NCI-H2171 (cell line): ENCODE data around the gene FYB2.

Experiments
- DNase-seq: peaks from one replicate; lab custom pipeline; 2025; lab: John Stamatoyannopoulos, UW

FYB2 gene

DNA sequence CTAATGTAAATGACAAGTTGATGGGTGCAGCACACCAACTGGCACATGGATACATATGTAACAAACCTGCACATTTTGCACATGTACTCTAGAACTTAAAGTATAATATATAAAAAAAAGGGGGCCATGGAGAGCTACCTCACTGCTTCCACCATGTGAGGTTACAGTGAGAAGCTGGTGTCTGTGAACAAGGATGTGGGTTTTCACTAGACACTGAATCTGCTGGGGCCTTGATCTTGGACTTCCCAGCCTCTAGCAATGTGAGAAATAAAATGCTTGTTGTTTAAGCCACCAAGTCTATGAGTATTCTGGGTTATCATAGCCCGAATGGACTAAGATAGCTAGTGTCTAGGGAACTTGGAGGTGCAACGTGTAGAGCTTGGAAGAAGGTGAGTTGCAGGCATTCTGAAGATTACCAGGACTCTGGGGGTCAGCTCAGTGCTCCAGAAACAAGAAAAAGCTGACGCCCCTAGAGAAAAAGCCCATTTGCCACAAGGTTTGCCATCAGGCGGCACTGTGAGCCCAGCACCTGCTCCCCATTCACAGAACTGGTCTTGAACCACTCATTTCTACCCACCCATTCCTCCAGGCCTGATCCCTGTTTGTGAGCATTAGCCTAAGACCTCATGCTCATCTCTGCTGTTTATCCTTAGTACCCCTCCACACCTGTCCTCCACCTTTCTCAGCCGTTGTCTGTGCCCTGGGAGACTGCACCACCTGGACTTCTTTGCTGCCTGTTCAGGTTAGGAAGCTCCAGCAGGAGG lies 15.1 kb upstream of the FYB2 start:
- no peak for DNase-seq

DNA sequence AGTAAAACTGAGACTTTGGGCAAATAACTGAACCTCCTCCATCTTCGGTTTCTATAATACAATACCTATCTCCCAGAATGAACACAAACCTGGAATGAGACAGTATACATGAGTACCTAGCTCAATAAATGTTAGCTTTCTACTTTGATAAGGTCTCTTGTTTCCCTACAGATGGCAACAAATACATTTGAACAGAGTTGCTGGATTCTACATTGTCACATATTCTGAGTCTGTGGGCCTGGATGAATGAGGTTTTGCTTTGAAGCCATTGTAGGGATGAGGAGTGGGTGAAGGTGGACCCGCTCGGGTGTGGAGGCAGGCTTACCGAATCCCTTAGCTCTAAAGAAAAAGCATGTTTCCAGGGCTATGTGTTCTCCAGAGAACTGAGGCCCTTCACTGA lies 13.9 kb upstream of the FYB2 start:
- DNase-seq, result no peak

DNA sequence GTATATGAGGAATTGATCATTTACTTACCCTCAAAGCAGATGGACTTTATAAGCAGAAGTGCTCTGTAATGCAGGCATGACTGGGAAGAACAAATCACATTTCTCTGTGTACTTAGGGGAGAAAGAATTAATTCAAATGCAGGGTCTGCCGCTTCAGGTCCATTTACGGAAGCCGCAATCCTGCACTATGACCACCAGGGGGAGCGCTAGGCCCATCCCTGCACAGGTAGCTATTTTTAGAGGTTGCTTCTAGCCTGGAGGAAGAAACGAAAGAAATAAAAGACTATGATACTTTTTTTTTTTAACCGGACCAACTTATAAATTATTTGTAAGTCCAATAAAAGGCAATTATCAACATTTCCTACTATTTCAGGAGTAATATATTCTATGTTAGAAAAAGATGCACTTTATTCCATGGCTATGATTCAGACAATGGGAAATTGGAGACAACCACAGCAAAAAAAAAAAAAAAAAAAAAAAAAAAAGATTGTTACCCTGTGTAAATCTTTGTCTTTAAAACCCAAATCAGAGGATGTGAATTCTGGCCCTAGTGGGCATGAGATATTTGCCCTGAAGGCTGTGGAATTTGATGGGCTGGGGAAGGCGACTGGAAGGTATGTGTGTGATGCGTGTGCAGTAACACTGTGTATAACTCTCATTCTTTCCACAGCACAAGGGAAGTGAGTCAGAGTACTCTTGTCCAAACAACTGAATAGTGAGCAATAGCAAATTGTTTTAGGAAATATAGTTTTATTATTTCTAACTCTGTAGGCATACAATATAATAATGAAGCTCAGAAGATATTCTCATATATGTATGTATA lies 12.9 kb upstream of the FYB2 start:
- DNase-seq, result peak; percentile 38

DNA sequence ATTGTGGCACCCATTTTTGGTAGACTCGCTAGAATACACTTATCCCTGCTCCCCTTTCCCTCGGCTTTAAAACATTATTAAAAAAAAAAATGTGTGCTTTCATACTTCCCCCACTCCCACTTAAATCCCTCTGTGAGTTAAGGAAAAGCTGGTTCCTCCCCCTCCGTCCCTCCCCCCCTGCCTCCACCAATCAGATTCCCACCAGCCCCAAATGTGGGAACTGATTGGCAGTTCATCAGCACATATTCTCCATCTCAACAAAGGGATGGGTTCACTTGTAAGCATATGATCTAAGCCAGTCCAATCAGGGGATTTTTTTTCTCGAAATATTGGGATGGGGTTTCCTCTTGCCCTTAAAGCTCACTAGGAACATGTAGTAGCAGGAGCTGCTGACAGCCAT lies 10.8 kb upstream of the FYB2 start:
- no peak for DNase-seq

DNA sequence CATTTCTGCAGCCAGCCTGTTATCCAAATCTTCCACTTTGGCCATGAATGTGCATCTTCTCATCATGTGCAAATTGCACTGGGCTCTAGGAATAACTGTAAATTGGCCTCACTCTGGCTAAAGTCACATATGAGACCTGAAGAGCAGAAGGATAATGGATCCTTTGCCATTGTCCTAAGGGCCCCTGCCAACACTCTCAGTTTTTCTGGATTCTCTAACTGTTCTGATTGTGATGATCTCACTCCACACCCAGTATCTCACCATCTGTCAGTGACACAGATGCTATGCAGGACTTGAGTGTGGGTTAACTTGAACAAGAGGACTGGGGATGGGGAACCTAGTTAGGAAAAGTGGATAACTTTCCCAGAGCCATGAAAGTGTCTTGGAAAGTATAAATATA lies 8.5 kb upstream of the FYB2 start:
- no peak for DNase-seq

DNA sequence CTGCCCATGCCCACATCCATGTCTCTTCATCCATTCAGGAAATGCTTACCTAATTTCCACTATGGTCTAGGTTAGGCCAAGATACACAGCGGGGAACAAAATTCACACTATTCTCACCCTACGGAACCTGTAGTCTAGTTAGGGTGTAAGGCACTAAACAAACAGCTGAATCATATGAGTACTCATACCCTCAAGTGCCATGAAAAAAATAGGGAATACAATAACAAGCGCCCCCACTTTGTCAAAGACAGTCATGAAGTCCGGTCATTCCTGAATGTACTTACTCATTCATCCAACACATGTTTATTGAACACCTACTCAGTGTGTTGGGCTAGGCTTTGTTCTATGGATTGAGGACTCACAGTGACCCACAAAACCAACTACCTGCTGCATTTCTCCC lies 6.2 kb upstream of the FYB2 start:
- DNase-seq, result no peak

DNA sequence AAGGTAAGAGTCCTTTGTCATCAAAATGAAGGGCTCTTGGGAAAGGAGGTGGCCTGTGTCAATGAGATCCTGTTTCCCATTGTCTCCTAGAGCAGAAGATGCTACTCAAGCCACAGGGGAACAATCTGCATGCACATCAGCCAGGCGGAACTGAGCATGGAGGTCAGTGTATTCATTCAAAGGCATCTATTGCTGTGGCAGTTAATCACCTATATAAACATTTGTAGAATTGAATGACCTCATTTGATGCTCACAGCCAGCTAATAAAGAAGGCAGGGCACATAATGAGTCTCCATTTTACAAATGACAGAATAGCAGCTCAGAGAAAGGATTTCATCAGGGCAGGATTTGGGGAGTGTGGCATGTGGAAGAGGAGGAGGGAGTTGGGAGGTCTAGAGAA lies 5.7 kb upstream of the FYB2 start:
- DNase-seq, result no peak

DNA sequence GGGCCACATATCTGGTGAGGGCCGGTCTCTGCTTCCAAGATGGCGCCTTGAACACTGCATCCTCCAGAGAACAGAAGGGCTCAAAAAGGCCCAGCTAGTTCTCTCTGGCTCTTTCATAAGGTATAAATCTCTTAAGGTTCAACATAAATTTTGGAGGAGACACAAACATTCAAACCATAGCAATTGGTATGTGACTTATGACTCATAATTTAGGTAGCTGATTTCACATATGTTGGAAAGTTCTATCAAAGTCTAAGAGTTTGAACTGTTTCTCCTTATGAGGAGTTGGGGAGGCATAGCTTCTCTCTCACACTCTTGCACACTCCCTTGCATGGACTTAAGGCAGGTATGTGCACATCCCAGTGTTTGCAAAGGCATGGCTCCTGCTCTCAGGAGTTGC lies 5.1 kb upstream of the FYB2 start:
- DNase-seq, result no peak

DNA sequence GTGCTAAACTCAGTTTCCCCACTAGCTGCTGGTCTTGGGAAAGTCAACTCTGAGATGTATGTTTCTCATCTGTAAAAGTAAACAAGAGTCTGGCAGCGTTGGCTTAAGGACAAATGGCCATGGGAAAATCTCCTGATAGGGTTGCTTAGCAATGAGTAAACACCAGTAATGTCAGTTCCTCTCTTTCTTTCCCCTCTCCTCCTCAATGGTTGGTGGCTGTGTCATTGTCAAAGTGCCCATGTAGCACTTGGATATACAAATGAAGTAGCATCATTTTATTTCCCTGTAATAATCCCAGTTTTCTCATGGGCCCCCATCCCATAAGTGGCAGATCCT lies 2.2 kb upstream of the FYB2 start:
- DNase-seq, result no peak

DNA sequence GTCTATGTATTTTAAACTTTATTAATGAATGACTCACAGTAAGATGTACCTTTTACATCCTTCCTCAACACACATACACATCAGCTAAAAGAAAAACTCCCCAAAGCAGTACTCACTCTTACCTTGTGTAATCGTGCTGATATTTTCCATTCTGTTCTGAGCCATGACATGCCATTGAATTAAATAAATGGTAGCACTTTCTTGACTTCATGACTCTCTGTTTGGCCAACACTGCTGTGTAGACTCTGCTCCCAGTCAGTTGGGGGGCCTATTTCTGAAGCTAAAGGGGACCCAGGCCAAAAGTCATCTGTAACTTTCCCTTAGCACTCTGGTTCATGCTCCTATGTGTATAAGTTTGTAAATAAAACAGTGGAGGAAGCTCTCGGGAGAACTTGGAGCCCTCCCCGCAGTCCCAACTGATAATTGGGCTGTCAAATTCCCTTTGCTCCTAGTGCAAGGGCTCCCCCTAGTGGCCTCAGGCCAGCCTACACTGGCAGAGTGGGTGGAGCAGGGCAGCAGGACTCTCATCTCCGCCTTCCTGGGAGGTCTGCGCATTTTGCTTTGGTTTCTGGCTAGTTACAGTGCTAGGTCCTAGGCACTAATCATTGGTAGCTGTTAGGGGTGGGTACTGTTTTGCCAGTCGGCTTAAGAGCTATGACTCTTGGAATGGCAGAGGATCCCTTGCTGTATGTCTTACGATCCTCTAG lies 1.7 kb upstream of the FYB2 start:
- peak; percentile 54 for DNase-seq

DNA sequence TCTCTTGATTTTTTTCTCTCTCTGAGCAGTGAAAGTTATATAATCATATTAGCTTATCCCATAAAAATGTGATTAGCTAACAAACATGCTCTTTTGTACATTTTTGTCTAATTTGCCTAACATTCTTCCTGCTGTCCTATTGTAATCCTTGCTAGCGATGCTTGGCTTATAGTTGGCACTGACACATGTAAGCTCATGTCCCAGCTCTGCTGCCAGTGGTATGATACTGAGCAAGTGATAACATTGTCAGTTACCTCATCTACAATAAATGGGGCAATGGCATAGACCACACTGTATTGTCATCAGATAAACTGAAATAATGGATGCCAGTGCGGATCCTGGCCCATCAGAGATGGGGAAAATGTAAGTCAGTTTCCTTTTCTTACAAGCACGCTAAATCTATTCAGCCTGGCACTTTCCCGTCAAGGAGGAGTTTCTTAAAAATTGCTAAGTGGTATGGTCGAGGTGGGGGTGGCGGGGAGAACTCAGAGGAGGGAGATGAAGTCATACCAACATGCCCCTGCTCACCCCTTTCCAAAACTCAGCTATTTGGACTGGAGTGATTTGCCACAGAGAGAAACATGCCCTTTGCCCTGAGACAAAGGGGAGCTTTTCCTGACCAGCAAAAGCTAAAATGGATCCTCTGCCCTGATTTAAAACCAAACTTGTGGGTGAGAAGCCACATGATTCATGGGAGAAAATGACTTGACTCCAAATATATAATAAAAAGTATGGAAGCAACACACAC lies 1.3 kb downstream of the FYB2 start:
- no peak for DNase-seq

DNA sequence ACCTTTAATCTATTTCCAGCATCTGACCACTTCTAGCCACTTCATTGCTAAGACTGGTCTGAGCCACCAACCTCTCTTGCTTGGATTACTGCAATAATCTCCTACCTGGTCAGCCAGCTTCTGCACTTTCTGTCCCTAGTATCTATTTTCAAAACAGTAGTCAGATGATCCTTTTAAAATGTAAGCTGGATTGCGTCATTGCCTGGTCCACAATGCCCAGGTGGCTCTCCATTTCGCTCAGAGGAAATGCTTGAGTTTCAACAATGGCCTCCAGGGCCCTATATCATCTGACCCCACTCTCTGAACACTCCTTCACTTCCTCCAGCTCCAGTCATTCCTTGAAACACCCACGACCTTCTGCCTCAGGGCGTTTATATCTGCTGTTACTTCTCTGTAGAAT lies 2.3 kb downstream of the FYB2 start:
- DNase-seq, result no peak

DNA sequence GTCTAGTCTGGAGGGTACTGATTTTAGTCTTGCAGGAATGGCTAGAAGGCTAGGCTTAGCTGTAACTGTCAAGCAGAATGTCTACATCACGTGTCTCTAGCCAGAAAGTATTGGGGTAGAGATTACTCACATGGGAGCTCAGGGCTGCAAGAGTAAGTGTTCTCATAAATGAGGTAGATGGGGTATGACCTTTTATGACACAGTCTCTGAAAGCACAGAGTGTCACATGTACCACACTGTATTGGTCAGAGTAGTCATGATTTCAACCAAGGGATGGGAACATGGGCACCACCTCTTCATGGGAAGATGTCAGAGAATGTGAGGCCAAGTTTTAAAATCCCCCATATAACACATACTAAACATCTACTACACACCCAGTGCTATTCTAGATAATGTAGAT lies 2.9 kb downstream of the FYB2 start:
- DNase-seq, result no peak

DNA sequence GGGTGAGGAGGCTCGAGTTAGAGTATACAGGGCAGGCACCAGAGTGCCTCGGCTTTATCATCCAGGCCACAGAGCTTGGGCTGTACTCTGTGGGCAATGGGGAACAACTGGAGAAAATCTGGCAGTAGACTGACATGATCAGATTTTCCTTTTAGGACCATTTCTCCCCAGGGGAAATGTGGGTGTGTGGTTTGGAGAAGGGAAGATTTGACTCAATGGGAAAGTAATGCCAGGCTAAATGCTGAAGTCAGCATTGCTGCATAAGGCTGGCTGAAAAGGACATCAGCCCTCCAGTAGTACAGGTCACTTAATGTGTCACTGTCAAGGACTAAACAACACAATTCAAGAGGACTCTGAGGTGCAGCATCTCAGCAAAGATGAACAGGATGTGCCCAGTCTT lies 5.0 kb downstream of the FYB2 start:
- DNase-seq, result no peak

DNA sequence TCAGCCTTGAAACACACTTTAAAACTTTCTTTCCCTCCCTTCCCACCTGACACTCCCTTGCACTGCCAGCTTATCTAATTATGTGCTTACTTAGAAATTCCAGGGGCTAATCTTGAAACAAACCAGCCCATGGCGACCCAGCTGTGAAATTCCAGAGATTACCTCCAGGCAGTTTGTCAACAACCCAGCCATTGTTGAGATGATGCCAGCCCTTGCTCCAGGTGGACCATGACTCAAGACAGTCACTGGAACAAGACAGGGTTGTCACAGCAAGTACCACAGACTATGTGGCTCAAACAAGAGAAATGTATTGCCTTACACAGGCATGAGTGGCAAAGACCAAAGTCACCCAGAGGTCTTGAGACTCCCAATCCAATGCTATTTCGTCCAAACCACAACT lies 7.9 kb downstream of the FYB2 start:
- DNase-seq, result no peak

DNA sequence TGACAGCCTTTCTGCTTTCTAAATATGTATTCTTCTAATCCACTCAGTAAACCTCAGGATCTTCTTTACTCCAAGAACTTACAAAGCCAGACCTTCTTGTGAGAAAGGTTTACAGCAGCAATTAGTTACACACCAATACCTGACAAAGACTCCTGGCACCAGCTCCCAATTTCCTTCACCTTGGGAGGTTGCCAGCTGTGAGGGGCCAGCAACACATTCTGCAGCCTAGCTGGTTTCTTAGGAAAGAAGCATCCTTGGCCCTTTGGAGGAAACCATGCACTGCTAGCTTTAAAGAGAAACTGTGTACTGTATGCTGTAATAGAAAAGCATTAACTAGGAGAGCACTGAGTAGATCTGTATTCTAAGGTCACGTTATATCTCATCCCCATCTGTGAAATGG lies 10.8 kb downstream of the FYB2 start:
- DNase-seq, result no peak

DNA sequence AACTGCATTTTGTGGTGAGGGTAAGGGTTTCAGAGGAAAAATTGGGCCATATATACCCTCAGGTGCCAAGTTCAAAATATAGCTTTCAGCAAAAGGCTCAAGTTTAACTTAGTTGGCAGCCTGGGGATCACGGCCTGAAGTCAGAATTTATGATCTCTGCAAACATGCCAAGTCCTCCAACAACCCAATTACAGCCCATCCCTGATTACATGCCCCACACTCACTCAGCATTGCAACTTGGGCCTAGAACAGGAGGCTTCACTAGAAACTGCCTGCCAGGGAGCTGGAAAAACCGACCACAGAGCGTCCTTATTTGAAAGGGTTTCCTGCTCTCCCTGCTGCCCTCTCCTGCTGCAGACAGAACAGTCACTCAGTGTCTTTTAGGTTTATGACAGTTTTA lies 12.4 kb downstream of the FYB2 start:
- DNase-seq, result no peak

DNA sequence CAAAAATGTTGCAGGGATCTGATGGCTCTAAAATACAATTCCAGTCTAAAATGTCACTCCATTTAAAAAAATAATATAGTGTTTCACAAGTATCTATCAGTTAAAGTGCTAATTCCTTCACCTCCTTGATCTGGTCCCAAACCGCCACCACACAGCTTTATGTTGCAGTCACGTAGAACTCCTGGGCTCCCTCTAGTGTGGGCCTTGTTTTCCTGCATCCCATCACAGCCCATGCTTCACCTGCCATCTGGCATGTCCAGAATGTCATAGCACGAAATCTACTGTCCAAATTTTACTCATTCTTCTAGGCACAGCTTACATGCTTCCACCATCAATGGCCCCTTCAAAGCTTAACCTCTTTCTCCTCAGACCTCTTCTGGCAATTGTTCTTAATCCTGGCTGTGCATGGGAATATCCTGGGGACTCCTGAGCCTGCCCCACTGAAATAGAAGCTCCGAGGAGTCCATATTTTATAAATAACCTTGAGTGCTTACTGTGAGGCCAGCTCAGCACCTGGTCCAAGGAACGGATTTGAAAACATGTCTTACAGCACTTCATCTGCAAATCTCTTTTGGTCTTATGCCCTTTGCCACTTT lies 15.5 kb downstream of the FYB2 start:
- DNase-seq, result peak; percentile 28

DNA sequence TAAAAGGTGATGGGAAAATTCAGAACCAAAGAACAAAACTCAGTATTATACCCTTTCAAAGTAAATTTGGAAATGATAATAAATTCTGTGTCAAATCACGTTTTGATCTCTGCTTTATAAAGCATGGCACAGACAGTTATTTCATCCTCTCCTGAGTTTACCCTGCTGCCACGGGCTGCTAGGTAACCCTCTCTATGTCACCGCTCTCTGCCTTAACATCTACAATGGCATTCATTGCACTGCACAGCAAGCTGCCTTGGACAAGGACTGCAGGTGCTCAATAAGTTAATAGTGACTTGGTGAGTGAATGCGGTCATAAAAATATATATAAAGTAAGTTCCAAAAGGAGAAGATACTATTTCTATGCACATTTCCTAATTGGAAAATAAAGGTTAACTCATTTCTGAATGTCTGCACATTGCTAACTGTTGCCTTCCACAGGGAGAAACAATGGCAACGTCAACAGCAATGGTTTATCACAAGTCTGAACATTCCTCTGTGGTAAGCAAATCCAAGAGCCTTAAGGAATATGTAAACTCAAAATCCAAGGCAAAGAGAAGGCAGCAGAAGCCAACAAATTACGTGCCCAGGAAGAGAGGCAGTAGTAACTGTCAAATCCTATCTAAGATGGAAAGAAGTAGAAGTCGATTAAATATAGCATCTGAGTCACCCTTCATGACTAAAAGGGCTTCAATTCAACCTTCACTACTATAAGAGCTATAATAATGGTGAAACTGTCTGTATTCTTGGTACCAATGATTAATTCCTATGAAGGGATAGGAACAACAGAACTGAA lies 19.4 kb downstream of the FYB2 start:
- no peak for DNase-seq

DNA sequence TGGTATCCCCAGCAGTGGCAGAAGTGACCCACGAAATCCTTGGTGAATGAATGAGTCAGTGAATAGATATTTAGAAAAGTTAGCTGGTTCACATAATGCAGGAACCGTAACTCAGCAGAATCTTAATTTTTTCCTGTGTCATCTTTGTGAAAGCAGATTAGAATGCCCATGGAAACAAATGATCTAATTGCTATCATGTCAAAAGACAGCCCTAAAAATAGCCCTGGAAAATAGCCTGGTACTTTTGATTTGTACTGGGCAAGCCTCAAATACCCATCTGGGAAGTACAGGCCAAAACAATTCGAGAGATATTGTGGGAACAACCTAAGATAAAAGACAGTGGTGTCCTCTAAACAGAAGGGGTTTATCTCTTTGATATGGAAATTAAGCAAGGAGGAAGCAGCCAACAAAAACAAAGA lies 21.1 kb downstream of the FYB2 start:
- no peak for DNase-seq

DNA sequence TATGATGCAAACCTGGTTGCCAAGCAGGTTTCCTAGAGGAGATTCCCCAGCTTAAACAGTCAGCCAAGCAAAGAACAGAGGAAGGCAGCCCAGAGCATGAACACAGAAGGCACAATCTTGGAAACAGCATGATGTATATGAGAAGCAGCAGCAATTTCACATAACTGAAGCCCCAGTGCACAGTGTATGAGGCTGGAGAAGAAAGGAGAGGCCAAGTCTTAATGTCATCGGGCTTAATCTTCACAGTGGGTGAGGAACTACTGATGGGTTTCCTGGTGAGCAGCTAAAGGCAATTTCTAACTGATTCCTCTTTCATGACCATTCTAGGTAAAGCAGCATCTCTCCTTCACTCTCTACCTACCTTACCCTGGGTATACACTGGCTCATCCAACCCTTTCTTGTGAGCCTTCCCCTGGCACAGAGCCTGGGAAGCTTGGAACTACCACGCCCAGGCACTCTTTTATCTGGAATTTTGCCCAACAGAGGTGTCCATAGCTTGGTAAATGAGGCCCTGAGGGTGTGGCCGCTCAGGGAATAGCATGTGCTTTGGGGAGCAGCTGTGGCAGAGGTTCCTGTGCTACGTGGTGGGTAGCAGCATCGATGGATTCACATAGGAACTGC lies 22.0 kb downstream of the FYB2 start:
- peak; percentile 10 for DNase-seq
